Endothelial cell of umbilical vein (primary cell): ENCODE data around the gene RAPH1.

Experiments used
- EZH2 ChIP-seq: IDR thresholded peaks from 2 replicates; pipeline ENCODE4 v1.6.1; 2012; ENCODE audit warnings: borderline replicate concordance, low read depth, mild to moderate bottlenecking, moderate library complexity, low read length, inconsistent platforms; ENCODE audit not compliant: severe bottlenecking
- JUN ChIP-seq: IDR thresholded peaks from 2 replicates; pipeline ENCODE4 v1.6.1; 2011; ENCODE audit warnings: borderline replicate concordance, low read depth; ENCODE audit not compliant: insufficient read length, insufficient read depth
- MYC ChIP-seq: IDR thresholded peaks from one replicate; pipeline ENCODE4 v1.6.1; 2011; ENCODE audit warnings: mild to moderate bottlenecking, low read depth, low read length
- POLR2A ChIP-seq: IDR thresholded peaks from 2 replicates; pipeline ENCODE4 v1.6.1; 2012; ENCODE audit warnings: low read depth, mild to moderate bottlenecking, control low read depth, low read length
- POLR2AphosphoS5 ChIP-seq: IDR thresholded peaks from 2 replicates; pipeline ENCODE4 v1.6.1; 2012; ENCODE audit warnings: low read depth, mild to moderate bottlenecking, control low read depth, low read length, moderate library complexity; ENCODE audit not compliant: insufficient read depth
- TF ChIP-seq, protein P1 (sequence below), 2 donors: IDR thresholded peaks; 1 replicate in 1 of 2; 2 replicates in 1 of 2; pipeline ENCODE4 v1.5.1; 2011; ENCODE audit warnings: low read length in 2 of 2, mild to moderate bottlenecking in 2 of 2, moderate library complexity in 2 of 2, control low read depth in 1 of 2, inconsistent platforms in 1 of 2, low read depth in 1 of 2; ENCODE audit not compliant: insufficient read depth in 1 of 2; ENCODE audit errors: extremely low read depth in 1 of 2
- TF ChIP-seq, protein P2 (sequence below): IDR thresholded peaks from 2 replicates; pipeline ENCODE4 v1.6.1; 2011; ENCODE audit not compliant: insufficient read depth, insufficient read length

DNA sequence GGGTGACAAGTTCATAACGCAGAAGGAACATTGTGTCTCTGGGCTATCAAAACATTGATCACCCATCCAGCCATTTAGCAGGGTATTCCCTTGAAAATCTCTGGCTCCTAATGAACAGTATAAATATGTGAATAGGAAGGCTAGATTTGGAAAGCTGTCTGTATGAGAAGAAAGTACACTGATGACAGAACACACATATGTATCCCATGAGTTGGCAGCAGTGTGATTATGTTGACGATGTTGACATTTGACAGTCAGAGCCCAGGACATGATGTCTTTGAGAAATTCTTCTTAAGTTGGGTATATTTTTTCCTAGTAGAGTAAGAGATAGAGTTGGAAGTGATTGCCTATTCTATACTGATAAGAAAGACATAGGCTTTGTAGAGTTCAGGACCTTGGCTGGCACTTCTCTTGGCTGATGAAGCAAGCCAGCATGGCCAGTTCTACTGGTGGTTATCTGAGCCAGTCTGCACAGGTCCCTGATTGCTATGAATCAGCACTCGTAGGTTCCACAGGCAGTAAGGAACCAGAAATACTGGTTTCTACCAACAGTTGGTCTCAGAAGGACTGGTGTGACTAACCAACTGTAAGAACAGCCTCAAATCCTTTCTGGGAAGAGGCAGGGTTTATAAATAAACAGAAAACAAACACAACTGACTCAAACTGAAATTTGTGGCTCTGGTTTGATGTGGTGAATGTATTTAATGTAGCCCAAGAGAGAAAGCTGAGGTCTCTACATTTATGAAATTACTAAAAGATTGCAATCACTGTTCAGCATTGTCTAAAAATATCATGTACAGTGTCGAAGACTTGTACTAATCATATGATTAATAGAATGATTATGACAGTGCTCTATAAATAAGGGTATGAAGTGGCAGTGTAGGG, 43.9 kb upstream of the RAPH1 start:
- no peak for TF ChIP-seq POLR2A
- TF ChIP-seq, protein P1, sequence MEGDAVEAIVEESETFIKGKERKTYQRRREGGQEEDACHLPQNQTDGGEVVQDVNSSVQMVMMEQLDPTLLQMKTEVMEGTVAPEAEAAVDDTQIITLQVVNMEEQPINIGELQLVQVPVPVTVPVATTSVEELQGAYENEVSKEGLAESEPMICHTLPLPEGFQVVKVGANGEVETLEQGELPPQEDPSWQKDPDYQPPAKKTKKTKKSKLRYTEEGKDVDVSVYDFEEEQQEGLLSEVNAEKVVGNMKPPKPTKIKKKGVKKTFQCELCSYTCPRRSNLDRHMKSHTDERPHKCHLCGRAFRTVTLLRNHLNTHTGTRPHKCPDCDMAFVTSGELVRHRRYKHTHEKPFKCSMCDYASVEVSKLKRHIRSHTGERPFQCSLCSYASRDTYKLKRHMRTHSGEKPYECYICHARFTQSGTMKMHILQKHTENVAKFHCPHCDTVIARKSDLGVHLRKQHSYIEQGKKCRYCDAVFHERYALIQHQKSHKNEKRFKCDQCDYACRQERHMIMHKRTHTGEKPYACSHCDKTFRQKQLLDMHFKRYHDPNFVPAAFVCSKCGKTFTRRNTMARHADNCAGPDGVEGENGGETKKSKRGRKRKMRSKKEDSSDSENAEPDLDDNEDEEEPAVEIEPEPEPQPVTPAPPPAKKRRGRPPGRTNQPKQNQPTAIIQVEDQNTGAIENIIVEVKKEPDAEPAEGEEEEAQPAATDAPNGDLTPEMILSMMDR (IDR thresholded peaks at IDR 0.05; ENCODE audit: extremely low read depth in 1 of 2, insufficient read depth in 1 of 2, low read depth in 1 of 2, low read length in 2 of 2), result no peak
- TF ChIP-seq, protein P2, sequence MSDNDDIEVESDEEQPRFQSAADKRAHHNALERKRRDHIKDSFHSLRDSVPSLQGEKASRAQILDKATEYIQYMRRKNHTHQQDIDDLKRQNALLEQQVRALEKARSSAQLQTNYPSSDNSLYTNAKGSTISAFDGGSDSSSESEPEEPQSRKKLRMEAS, result no peak
- no peak for TF ChIP-seq POLR2AphosphoS5
- no peak for TF ChIP-seq MYC
- no peak for TF ChIP-seq EZH2
- TF ChIP-seq JUN, result no peak
